Stimulated activated CD4-positive, alpha-beta T cell treated with anti-CD3 and anti-CD28 coated beads, TNF-alpha, amount 100 ng/mL, for 24 hours (primary cell): ENCODE results near the gene EIF3A.
"Not testable (repeated sequence)": the region's sequence is repeated elsewhere in the genome, so short reads cannot be mapped to it uniquely, and the experiment has no call there.

Experiments used
- DNase-seq, 3 experiments: peaks; one replicate each; pipeline ENCODE4 v3.0.0-alpha.2; 2020; ENCODE audit warnings: low read depth in 3 of 3

The EIF3A gene

GRCh38 chr10:119055472-119055871 lies 25.1 kb downstream of the EIF3A start:
- no peak for DNase-seq

- DNase-seq: no peak
Measured at GRCh38 chr10:119051775-119052174, 28.8 kb downstream of the EIF3A start.

- DNase-seq: no peak
Measured at GRCh38 chr10:119049777-119050176, 30.8 kb downstream of the EIF3A start.

- DNase-seq: no peak
Measured at GRCh38 chr10:119049361-119049760, 31.3 kb downstream of the EIF3A start.

DNA sequence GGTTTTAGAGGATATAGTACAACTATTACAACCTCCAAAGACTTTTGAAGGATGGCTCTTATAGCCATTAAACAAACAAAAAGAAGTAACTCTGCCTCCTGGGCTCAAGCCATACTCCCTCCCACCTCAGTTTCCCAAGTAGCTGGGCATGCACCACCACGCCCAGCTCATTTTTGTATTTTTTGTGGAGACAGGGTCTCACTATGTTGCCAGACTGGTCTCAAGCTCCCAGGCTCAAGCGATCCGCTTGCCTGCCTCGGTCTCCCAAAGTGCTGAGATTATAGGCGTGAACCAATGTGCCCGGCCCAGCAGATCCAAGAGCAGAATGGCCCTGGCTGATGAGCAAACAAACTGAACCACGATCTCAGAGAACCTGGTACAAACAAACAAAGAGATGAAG lies 35.1 kb downstream of the EIF3A start:
- DNase-seq: no peak

DNA sequence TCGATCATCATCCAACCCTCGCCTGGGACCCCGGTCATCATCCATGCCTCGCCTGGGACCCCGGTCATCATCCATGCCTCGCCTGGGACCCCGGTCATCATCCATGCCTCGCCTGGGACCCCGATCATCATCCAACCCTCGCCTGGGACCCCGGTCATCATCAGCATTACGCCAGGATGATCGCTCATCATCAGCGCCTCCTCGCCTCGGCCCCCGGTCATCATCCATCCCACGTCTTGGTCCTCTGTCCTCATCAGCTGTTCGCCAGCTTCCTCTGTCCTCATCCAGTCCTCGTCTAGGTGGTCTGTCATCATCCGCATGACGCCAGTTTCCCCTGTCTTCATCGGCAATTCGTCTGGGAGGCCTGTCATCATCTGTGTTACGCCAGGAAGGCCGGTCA lies 38.4 kb downstream of the EIF3A start:
- no peak for DNase-seq

DNA sequence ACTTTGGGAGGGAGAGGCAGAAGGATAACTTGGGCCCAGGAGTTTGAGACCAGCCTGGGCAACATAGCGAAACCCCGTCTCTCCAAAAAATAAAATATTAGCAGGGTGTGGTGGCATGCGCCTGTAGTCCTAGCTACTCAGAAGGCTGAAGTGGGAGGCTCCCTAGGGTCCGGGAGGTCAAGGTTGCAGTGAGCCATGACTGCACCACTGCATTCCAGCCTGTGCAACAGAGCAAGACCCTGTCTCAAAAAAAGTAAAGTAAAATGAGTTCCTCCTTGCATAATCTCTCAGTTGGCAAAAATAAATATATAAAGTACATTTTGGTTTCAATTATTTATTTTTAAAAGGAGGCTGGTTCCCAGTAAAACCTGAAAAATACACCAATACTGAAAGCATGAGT lies 39.3 kb downstream of the EIF3A start:
- no peak for DNase-seq

DNA sequence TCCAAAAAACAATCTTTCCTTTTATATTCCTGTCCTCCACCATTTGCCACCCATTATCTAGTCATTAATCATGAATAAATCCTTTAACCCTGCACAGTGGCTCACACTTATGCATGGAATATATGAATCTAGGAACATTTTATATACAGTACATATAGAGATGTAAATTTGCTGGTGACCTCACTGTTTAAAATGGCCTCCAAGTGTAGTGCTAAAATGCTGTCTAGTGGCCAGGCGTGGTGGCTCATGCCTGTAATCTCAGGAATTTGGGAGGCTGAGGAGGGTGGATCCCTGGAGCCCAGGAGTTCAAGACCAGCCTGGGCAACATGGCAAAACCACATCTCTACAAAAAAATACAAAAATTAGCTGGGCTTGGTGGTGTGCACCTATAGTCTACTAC lies 41.5 kb downstream of the EIF3A start:
- no peak for DNase-seq

DNA sequence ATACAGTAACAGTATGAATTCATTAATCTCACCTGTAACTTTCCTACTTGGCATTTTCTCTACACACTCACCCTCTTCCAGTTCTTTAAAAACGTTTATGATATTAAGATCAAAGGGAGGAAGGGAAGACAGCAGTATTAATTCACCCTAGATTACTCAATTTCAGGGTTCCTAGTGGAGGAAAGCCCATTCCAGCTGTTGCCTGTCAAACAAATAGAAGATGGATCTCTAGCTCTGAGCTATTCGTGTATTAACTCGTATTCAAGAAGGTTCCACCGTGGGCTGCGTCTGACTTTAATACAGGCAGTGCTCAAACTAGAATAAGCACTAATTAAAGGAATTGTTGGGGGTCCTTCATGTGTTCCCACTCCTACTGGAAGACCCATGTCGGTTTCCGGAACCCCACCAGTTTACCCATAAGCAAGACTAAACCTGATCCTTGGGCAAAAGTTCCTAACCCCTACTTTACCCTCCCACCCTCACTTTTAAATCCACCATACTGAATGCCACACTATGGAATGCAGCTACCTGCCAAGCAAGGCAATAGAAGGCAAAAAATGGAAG lies 49.0 kb downstream of the EIF3A start:
- DNase-seq: no peak

GRCh38 chr10:119030421-119031250 lies 50.0 kb downstream of the EIF3A start:
- DNase-seq: peak in 2 of 3 experiments; percentile 11 to 54

GRCh38 chr10:119029613-119030420 lies 50.8 kb downstream of the EIF3A start, which contains the start of gene NANOS1:
TSS of gene NANOS1 (plus strand) at chr10:119029714. CDS start at chr10:119029802, 88 bp downstream.
- peak in 1 of 3 experiments; percentile 2 for DNase-seq

GRCh38 chr10:119028900-119029612 lies 51.6 kb downstream of the EIF3A start:
- peak; percentile 51 to 79 (median 62) for DNase-seq

DNA sequence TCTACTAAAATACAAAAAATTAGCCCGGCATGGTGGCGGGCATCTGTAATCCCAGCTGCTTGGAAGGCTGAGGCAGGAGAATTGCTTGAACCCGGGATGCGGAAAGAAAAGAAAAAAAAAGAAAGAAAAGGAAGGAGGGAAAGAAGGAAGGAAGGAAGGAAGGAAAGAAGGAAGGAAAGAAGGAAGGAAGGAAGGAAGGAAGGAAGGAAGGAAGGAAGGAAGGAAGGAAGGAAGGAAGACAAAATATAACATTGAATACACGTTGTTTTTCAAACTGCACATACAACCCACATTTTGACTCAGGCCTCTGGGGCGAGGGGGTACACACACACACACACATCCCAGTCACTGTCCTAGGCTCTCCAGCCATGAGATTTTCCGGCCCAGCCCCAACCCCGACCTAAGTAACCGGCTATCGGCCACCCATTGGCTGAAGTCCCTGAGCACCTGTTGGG lies 52.1 kb downstream of the EIF3A start:
- DNase-seq: not testable (repeated sequence)

DNA sequence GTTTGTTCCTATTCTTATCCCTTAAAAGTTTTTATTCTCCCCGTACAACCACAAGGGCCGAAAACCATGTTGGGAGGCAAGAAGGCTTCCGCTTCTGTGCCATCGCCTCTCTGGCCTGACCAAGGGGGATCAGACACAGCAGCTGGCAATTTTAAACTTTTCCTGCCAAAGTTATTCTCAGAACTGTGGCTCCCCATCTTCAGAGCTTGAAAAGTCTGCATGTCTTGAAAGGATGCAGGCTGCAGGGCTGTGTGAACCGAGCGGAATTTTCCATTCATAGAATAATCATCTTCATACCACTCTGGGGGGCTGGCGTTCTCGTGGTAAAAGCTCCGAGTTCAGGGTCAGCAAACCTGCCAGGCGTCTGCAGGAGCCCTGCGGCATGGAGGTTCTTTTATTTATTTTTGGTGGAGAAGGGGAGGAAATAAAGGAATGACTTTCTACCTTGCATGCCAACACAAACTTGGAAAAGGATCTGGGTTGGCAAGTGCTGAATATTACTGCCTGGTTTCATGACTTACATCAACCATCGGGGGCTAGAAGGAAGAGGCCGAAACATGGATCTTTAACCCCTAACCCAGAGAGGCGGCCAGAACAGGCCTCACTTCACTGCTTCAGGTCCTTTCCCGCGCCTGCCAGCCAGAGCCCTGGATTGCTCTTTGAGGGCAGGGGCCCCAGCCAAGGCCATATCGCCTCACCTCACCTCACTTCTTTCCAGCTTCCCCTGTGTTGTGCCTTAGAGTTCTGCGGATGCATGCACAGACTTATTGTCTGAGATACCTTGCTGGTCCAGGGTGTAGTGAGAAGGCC lies 54.1 kb downstream of the EIF3A start:
- DNase-seq: no peak

GRCh38 chr10:119025776-119026175 lies 54.8 kb downstream of the EIF3A start:
- no peak for DNase-seq

DNA sequence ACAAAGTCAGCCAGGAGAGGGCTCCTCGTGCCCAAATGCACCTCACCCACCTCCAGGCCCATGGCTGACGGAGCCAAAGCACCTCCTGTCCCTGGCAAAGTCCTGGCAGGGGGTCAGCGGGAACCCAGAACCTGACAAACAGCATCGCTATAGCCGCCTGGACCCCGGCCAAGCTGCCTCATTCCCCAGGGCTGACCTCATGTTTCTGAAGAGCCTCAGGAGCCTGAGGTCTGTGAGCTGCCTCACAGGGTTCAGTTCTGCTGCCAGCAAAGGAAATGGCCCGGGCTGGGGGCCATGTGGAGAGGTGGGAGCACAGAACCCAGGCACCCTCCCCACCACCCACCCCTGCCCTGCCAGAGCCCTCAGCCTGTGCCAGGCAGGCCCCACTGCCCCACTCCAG lies 55.3 kb downstream of the EIF3A start:
- no peak for DNase-seq

- no peak for DNase-seq
Measured at GRCh38 chr10:119024882-119025281, 55.7 kb downstream of the EIF3A start.

- no peak for DNase-seq
Measured at GRCh38 chr10:119023553-119023868, 57.1 kb downstream of the EIF3A start.

DNA sequence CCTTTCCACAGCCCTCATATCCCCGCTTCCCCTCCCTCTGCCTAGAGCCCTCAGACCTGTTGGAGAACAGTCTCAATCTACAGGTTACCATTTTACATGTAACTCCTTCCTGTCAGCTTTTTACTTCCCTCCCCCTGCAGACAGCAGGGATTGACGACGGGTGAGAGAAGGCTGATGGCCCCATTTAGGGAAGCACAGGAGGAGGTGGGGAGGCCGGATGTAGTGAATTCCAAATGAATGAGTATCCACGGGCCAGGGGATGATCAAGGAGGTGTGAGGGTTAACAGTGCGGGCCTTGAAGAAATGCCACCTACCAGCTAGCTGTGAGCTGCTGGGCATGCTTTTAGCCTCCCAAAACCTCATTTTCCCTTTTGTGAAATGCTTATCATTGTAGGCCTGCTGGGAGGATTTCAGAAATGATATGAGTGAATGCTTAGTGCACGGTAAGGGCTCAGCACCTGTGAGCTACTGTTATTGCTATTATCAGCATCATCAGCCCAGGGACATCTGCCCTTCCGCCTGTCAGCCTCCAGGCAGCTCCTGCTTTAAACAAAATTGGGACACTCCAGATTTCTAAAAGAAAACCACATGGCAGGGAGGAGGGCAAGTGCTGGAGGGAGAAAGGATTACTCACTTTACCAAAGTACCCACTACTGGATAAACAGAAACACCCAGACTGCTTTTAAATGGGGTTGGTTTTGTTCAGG lies 57.6 kb downstream of the EIF3A start:
- no peak for DNase-seq

DNA sequence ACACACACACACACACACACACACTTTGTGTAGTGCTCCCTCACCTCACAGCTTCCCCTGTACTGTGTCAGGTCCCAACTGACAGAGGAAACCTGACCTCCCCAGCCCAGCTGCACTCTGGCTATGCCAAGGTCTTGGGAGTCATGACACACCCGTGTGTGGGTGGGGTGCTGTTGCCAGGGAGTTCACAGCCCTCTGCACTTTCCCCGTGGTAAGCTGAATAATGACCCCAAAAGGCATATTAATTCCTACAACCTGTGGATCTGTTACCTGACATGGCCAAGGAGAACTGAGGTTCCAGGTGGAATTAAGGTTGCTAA lies 60.0 kb downstream of the EIF3A start:
- DNase-seq: peak in 1 of 3 experiments; percentile 14

DNA sequence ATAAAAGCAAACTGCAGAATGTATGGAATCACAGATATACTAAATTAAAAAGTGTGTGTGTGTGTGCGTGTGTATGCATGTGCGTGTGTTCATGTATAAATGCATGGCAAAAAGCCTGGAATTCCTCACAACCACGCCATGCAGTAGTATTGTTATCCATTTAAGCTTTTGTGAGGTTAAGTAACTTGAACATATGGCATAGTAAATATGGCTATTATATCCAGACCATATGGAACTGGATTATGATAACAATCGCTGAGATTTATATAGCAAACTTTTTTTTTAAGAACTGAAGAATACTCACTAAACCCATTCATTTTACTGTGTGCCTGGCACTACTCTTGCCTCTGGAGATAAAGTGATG lies 73.4 kb downstream of the EIF3A start:
- DNase-seq: no peak
